Testis (tissue), 2 donors: ENCODE results near the gene HLA-F.

Experiments
- CTCF ChIP-seq, 3 experiments: fragments of 450-650 bp in 2 of 3; fragments of 200-600 bp in 1 of 3; sonication (generic) in 1 of 3; IDR thresholded peaks; one replicate each; pipeline ENCODE4 v1.5.1; 2016 to 2019; ENCODE audit warnings: antibody characterized with exemption in 3 of 3, mild to moderate bottlenecking in 2 of 3, moderate library complexity in 1 of 3
- POLR2A ChIP-seq: fragments of 450-650 bp; IDR thresholded peaks from one replicate; pipeline ENCODE4 v1.6.1; 2017; ENCODE audit warnings: antibody characterized with exemption, mild to moderate bottlenecking, moderate library complexity

GRCh38 chr6:29705389-29706231 lies 17.6 kb upstream of the HLA-F start:
- TF ChIP-seq CTCF (IDR thresholded peaks at IDR 0.05) (peak; percentile 28 to 68 (median 30)), POLR2A (no peak)
